ENCODE data around the gene FAF1.

Gene FAF1

DNA sequence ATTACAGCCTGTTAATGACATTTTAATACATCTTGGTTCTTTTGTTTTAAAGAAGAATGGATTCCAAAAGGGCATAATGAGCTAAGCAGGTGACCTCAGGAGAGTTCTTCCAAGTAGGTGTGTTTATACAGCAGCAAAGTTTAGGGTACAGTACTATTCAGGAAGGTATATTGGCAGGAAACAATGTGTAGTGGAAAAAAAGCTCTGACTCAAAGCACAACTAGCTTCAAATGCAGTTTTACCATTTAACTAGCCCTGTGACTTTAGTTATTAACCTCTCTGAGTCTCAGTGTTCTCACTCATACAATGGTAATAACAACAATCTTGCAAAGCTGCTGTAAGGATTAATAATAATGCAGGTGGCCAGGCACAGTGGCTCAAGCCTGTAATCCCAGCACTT, 29.9 kb downstream of the FAF1 start:
- no peak for TF ChIP-seq USF1 (IDR thresholded peaks at IDR 0.05)

DNA sequence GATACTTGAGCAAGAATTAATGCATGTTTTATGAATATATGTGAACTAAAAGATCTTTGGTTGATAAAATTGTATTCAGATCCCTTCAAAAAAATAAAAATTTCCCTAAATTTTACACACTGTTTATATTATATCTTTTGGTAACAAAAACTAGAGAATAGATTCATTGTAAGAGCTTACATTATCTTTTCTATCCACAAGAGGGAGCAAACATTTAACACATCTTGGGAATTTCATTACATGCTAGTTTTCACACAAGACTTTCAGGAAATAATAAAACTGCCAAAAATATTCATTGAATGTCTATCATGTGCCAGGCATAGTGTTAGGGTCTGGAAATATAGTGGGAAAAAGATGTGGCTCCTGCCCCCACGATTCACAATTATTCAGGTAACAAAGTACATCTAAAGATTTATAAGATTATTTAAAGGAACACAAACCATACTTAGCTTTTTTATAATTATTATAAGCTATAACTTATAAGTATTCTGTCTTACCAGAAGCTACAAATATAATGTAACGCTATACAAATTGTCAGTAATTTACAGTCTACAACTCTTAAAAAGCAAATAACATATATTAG, 30.6 kb downstream of the FAF1 start:
- TF ChIP-seq FOXM1 (IDR thresholded peaks at IDR 0.05; ENCODE audit: borderline replicate concordance, low read depth), result no peak
- TF ChIP-seq REST (IDR thresholded peaks at IDR 0.05; ENCODE audit: low read depth), result no peak
- no peak for TF ChIP-seq CEBPB (IDR thresholded peaks at IDR 0.05)
- TF ChIP-seq RAD21 (IDR thresholded peaks at IDR 0.05; ENCODE audit: low read depth), result peak; percentile 43; the same call in 1 of the 2 replicates
- no peak for TF ChIP-seq USF1 (IDR thresholded peaks at IDR 0.05)
- TF ChIP-seq EGR1 (IDR thresholded peaks at IDR 0.05), result no peak
- no peak for TF ChIP-seq TCF12 (IDR thresholded peaks at IDR 0.05; ENCODE audit: low read depth)
- no peak for TF ChIP-seq TAF1 (IDR thresholded peaks at IDR 0.05; ENCODE audit: low read depth)

GRCh38 chr1:50923564-50923963, 36.5 kb downstream of the FAF1 start:
- no peak for TF ChIP-seq REST (IDR thresholded peaks at IDR 0.05; ENCODE audit: low read depth)
- TF ChIP-seq FOXM1 (IDR thresholded peaks at IDR 0.05; ENCODE audit: borderline replicate concordance, low read depth), result no peak
- no peak for TF ChIP-seq RAD21 (IDR thresholded peaks at IDR 0.05; ENCODE audit: low read depth)
- no peak for TF ChIP-seq CEBPB (IDR thresholded peaks at IDR 0.05)
- no peak for TF ChIP-seq TCF12 (IDR thresholded peaks at IDR 0.05; ENCODE audit: low read depth)
- TF ChIP-seq CREB1 (IDR thresholded peaks at IDR 0.05; ENCODE audit: low read depth), result no peak
- no peak for TF ChIP-seq TEAD4 (IDR thresholded peaks at IDR 0.05)
- TF ChIP-seq EGR1 (IDR thresholded peaks at IDR 0.05), result no peak
- TF ChIP-seq, protein P1, sequence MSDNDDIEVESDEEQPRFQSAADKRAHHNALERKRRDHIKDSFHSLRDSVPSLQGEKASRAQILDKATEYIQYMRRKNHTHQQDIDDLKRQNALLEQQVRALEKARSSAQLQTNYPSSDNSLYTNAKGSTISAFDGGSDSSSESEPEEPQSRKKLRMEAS (IDR thresholded peaks at IDR 0.05), result no peak
- TF ChIP-seq TAF1 (IDR thresholded peaks at IDR 0.05; ENCODE audit: low read depth), result no peak
- no peak for TF ChIP-seq NFIC (IDR thresholded peaks at IDR 0.05)
- TF ChIP-seq YY1 (IDR thresholded peaks at IDR 0.05; ENCODE audit: low read depth), result no peak
- TF ChIP-seq EP300 (IDR thresholded peaks at IDR 0.05; ENCODE audit: borderline replicate concordance), result no peak
- no peak for TF ChIP-seq ZBTB7A (IDR thresholded peaks at IDR 0.05; ENCODE audit: low read depth)
- TF ChIP-seq USF1 (IDR thresholded peaks at IDR 0.05), result no peak

- TF ChIP-seq TAF1 (IDR thresholded peaks at IDR 0.05; ENCODE audit: low read depth), result no peak
- TF ChIP-seq REST (IDR thresholded peaks at IDR 0.05; ENCODE audit: low read depth), result no peak
- no peak for TF ChIP-seq EGR1 (IDR thresholded peaks at IDR 0.05)
- TF ChIP-seq YY1 (IDR thresholded peaks at IDR 0.05; ENCODE audit: low read depth), result no peak
- TF ChIP-seq NFIC (IDR thresholded peaks at IDR 0.05), result no peak
- TF ChIP-seq RAD21 (IDR thresholded peaks at IDR 0.05; ENCODE audit: low read depth), result no peak
- no peak for TF ChIP-seq EP300 (IDR thresholded peaks at IDR 0.05; ENCODE audit: borderline replicate concordance)
- TF ChIP-seq, protein P1 (IDR thresholded peaks at IDR 0.05), result no peak
- TF ChIP-seq TCF12 (IDR thresholded peaks at IDR 0.05; ENCODE audit: low read depth), result no peak
Measured at GRCh38 chr1:50921029-50921428, 39.0 kb downstream of the FAF1 start.
